Endothelial cell of umbilical vein (primary cell): ENCODE data around the gene GRAMD1A. TPM values are rescaled to one million over a fixed set of nuclear protein-coding genes. Genes with fewer than 3 reads are reported as not detected.

Experiments
- BruUV-seq: library from RNA; stranded (reverse); fragments of 400-500 nt; replicated peaks from 2 replicates; lab custom pipeline; 2021; lab: Mats Ljungman, UMichigan
- CTCF ChIA-PET: fragments of 300-600, 350-600 bp; sonication (Branson Sonifier 250); formaldehyde crosslinking; loops from one replicate; lab custom pipeline; 2021; ENCODE audit warnings: antibody characterized with exemption, inconsistent platforms; lab: Charles Lee
- POLR2A ChIA-PET: fragments of 300-600, 350-600 bp; sonication (Branson Sonifier 250); formaldehyde crosslinking; loops from one replicate; lab custom pipeline; 2021; ENCODE audit warnings: antibody characterized with exemption, inconsistent platforms; lab: Charles Lee
- DNase-seq: peaks from one replicate; pipeline ENCODE4 v3.0.0-alpha.2; 2011; ENCODE audit warnings: low read depth, low spot score
- FAIRE-seq: peaks from 2 replicates; lab custom pipeline; 2011; peaks lifted over from hg19 to GRCh38; lab: Jason Lieb, UNC
- H2AFZ ChIP-seq: 2 replicates; pipeline ENCODE4 v1.6.0; 2012; ENCODE audit warnings: low read depth, low read length, control low read depth, inconsistent platforms
- H3K27ac ChIP-seq: 2 replicates; pipeline ENCODE4 v1.5.1; 2011; ENCODE audit warnings: low read depth, mild to moderate bottlenecking, control low read depth, low read length, moderate library complexity; ENCODE audit not compliant: insufficient read depth
- H3K27me3 ChIP-seq, 2 experiments: 2 replicates each; pipeline versions ENCODE4 v1.6.0 to v1.6.1; 2011; ENCODE audit warnings: low read length in 2 of 2, mixed read lengths in 1 of 2; ENCODE audit not compliant: control insufficient read depth in 2 of 2, insufficient read depth in 2 of 2
- H3K36me3 ChIP-seq, 2 experiments: 2 replicates in 1 of 2; 3 replicates in 1 of 2; pipeline ENCODE4 v1.5.1; 2011; ENCODE audit warnings: low read length in 2 of 2, mild to moderate bottlenecking in 1 of 2, moderate library complexity in 1 of 2; ENCODE audit not compliant: control insufficient read depth in 2 of 2, insufficient read depth in 2 of 2; ENCODE audit errors: extremely low read depth in 1 of 2
- H3K4me1 ChIP-seq: 3 replicates; pipeline ENCODE4 v1.5.1; 2011; ENCODE audit warnings: mild to moderate bottlenecking, low read length; ENCODE audit not compliant: control insufficient read depth, insufficient read depth; ENCODE audit errors: extremely low read depth
- H3K4me2 ChIP-seq: 2 replicates; pipeline ENCODE4 v1.6.1; 2011; ENCODE audit warnings: low read length, control low read depth, mixed read lengths; ENCODE audit not compliant: insufficient read depth
- H3K4me3 ChIP-seq, 3 experiments: fragments of 200-600 bp in 1 of 3; sonication (generic), shearing (Covaris generic) in 1 of 3; replicated peaks in 1 of 3; 2 replicates each; pipeline ENCODE4 v1.5.1; 2011 to 2016; ENCODE audit warnings: control low read depth in 3 of 3, low read length in 3 of 3, mild to moderate bottlenecking in 2 of 3, inconsistent platforms in 1 of 3, low read depth in 1 of 3, moderate library complexity in 1 of 3; ENCODE audit not compliant: insufficient read depth in 1 of 3
- H3K79me2 ChIP-seq: 2 replicates; pipeline ENCODE4 v1.6.0; 2012; ENCODE audit warnings: low read length, inconsistent platforms; ENCODE audit not compliant: control insufficient read depth, insufficient read depth
- H3K9ac ChIP-seq: replicated peaks from 2 replicates; pipeline ENCODE3; 2011; ENCODE audit warnings: low read length, control low read depth; ENCODE audit not compliant: insufficient read depth; ENCODE audit errors: extremely low read depth
- H3K9me1 ChIP-seq: replicated peaks from 3 replicates; pipeline ENCODE4 v1.6.0; 2011; ENCODE audit warnings: mild to moderate bottlenecking, low read length; ENCODE audit not compliant: control insufficient read depth, insufficient read depth; ENCODE audit errors: extremely low read depth
- H3K9me3 ChIP-seq: replicated peaks from 2 replicates; pipeline ENCODE4 v1.5.1; 2012; ENCODE audit warnings: low read length, inconsistent platforms; ENCODE audit not compliant: control insufficient read depth, insufficient read depth
- H4K20me1 ChIP-seq: replicated peaks from 2 replicates; pipeline ENCODE3; 2011; ENCODE audit warnings: mild to moderate bottlenecking, low read length; ENCODE audit not compliant: control insufficient read depth, insufficient read depth; ENCODE audit errors: extremely low read depth
- CTCF ChIP-seq, 2 donors: IDR thresholded peaks; 1 replicate in 1 of 2; 2 replicates in 1 of 2; pipeline ENCODE4 v1.5.1; 2011; ENCODE audit warnings: low read length in 2 of 2, mild to moderate bottlenecking in 2 of 2, moderate library complexity in 2 of 2, control low read depth in 1 of 2, inconsistent platforms in 1 of 2, low read depth in 1 of 2; ENCODE audit not compliant: insufficient read depth in 1 of 2; ENCODE audit errors: extremely low read depth in 1 of 2
- EZH2 ChIP-seq: IDR thresholded peaks from 2 replicates; pipeline ENCODE4 v1.6.1; 2012; ENCODE audit warnings: borderline replicate concordance, low read depth, mild to moderate bottlenecking, moderate library complexity, low read length, inconsistent platforms; ENCODE audit not compliant: severe bottlenecking
- FOS ChIP-seq: IDR thresholded peaks from 2 replicates; pipeline ENCODE4 v1.6.1; 2011; ENCODE audit warnings: mild to moderate bottlenecking, low read length, moderate library complexity, borderline replicate concordance; ENCODE audit not compliant: insufficient read depth
- GATA2 ChIP-seq: IDR thresholded peaks from 2 replicates; pipeline ENCODE4 v1.7.0; 2011; ENCODE audit warnings: low read depth, mild to moderate bottlenecking, moderate library complexity, mixed read lengths, low read length; ENCODE audit not compliant: insufficient read length, insufficient read depth
- JUN ChIP-seq: IDR thresholded peaks from 2 replicates; pipeline ENCODE4 v1.6.1; 2011; ENCODE audit warnings: borderline replicate concordance, low read depth; ENCODE audit not compliant: insufficient read length, insufficient read depth
- MAX ChIP-seq: IDR thresholded peaks from 2 replicates; pipeline ENCODE4 v1.6.1; 2011; ENCODE audit not compliant: insufficient read depth, insufficient read length
- MYC ChIP-seq: IDR thresholded peaks from one replicate; pipeline ENCODE4 v1.6.1; 2011; ENCODE audit warnings: mild to moderate bottlenecking, low read depth, low read length
- POLR2A ChIP-seq: IDR thresholded peaks from 2 replicates; pipeline ENCODE4 v1.6.1; 2012; ENCODE audit warnings: low read depth, mild to moderate bottlenecking, control low read depth, low read length
- POLR2AphosphoS5 ChIP-seq: IDR thresholded peaks from 2 replicates; pipeline ENCODE4 v1.6.1; 2012; ENCODE audit warnings: low read depth, mild to moderate bottlenecking, control low read depth, low read length, moderate library complexity; ENCODE audit not compliant: insufficient read depth
- dilution Hi-C: fragments of 300-500 bp; cut with MboI; formaldehyde crosslinking; loops from one replicate; pipeline ENCODE4 v1.15.0; 2019; ENCODE audit warnings: low sequenced_read_pairs; ENCODE audit not compliant: extremely low pct_ligation_motif_present
- intact Hi-C: fragments of 100-400 bp; cut with micrococcal nuclease; formaldehyde crosslinking; loops from one replicate; pipeline ENCODE4 v1.10.0; 2022
- polyA plus RNA-seq, 4 experiments: library from polyadenylated mRNA; depleted of rRNA in 3 of 4; stranded (reverse) in 3 of 4; unstranded in 1 of 4; fragments of >200 nt; gene quantifications; 2 replicates each; pipeline versions ENCODE4 v1.2.1 to v1.2.3, GENCODE V29; 2011 to 2012; ENCODE audit warnings: missing spikeins in 1 of 4
- total RNA-seq: library from RNA; stranded (reverse); gene quantifications from 2 replicates; pipeline ENCODE4 v1.2.3, GENCODE V29; 2021

GRAMD1A gene
- total and polyA plus RNA-seq, 2 donors (not counting 3 experiments of a cell fraction or from before 2014, with no cell fraction given): 127 to 130 TPM

GRCh38 chr19:35070471-35070870, 70.3 kb downstream of the GRAMD1A start:
- dilution Hi-C loops: no loop called here
- Histone ChIP-seq H4K20me1 (no peaks in the 10 kb centered on the region), H3K79me2 (no peaks in the 10 kb centered on the region), H3K4me3 (no peak overlapping the region), H3K4me2 (no peak overlapping the region), H2AFZ (no peak overlapping the region), H3K4me1 (no peaks in the 10 kb centered on the region), H3K9me3 (no peaks in the 10 kb centered on the region), H3K27me3 (no peaks in the 10 kb centered on the region), H3K36me3 (no peaks in the 10 kb centered on the region), H3K9me1 (no peaks in the 10 kb centered on the region), H3K27ac (no peak overlapping the region), H3K9ac (no peak overlapping the region)
- CTCF ChIA-PET: interaction anchor here (1.3 to 1.9 kb wide), 6 partner anchors 16 to 425 kb away, joined by 6 to 11 read pairs (median 8); partner anchors contain the start of gene LGI4
- no peak for FAIRE-seq
- POLR2A ChIA-PET: no interaction called here
- no TSS peak for BruUV-seq
- no peak for TF ChIP-seq POLR2AphosphoS5
- no peak for TF ChIP-seq MYC
- TF ChIP-seq CTCF (IDR thresholded peaks at IDR 0.05; ENCODE audit: extremely low read depth in 1 of 2, insufficient read depth in 1 of 2, low read depth in 1 of 2, low read length in 2 of 2): no peak
- TF ChIP-seq EZH2: no peak
- no peak for TF ChIP-seq JUN
- TF ChIP-seq MAX: no peak
- no peak for TF ChIP-seq POLR2A
- no peak for TF ChIP-seq GATA2
- TF ChIP-seq FOS: no peak
- DNase-seq: no peak
- intact Hi-C loops: no loop called here
